CD4-positive, alpha-beta T cell treated with Interleukin-15 for 4 hours (primary cell): Measurements from ENCODE around the gene RALY.
"Not testable (repeated sequence)": the region's sequence is repeated elsewhere in the genome, so short reads cannot be mapped to it uniquely, and the experiment has no call there.

Experiments used
- DNase-seq: peaks from one replicate; pipeline ENCODE4 v3.0.0-alpha.2; 2020; ENCODE audit warnings: low spot score

Gene RALY

DNA sequence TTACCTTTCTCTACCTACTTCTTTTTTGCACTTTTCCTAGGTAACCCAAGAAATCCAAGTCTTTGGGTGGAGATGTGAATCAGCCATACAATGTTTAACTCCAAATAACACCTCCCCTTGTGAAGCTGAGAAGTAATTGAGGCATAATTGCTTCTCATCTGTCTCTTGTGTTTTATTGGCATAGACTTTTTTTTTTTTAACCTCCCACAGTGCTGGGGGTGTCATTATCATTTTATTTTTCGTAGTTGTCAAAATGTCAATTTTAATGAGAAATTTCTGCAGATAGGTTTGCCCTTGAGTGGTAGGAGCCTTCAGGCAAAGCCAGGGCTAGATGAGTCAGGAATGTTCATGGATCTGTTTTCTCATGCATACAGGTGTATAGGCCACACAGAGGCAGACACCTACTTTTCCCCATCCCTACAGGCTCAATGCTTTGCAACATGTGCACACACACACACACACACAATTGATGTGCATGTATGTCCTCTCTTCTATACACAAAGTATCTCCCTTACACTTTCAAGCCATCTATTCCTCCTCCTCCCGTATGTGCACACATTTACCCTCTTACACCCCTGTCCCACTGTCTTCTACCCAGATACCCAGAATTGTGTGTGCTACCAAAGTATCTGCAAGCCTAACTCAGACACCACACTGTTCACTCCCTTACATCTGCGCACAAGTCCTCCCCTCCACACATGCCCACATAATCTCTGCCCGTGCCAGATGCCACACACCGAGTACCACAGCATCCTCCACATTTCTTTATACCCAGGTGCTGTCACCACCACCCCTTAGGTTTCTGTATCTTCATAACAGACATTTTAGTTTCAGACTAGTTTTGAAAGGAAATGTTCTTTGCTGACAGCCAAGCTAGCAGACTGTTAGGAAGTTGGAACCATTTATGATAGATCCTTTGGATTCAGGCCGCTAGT lies 22.0 kb downstream of the RALY start:
- DNase-seq, result no peak

DNA sequence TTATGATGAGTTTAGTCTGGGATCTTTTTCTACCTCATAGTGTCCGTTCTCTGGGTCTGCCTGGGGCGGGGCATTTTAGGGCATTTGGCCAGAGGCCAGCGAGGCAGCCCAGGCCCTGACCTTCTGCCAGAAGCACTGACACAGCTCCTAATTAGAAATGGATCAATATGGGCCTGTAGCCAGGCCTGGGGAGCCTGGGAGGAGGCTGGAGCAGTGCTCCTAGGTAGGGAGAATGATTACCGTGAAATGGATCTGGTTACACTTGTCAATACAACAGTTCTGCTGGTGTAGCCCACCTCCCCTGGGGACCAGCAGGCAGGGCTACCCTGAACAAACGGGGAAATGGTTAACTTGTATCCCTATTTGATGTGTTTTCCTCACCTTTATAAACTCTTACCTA lies 23.0 kb downstream of the RALY start:
- DNase-seq, result no peak

DNA sequence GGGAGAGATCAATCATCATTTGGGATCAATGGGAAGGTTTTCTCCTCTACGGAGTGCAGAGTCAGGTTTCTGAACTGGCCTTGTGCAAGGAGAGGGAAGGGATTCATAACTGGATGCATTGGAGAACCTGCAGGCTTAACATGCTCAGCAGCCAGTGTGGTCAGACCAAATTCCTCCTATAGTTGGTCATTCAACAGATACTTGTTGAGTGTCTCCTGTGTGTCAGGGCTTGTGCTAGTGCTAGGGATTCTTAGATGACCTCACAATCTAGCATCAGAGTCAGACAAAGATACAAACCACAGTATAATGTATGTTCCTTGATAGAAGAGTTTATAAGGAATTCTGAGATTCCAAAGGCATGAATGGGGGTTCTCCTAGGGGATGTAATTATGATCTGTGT lies 23.9 kb downstream of the RALY start:
- no peak for DNase-seq

- no peak for DNase-seq
Observed at GRCh38 chr20:34018166-34018565, 24.5 kb downstream of the RALY start.

- DNase-seq, result peak; percentile 25
Observed at GRCh38 chr20:34022151-34022838, 28.6 kb downstream of the RALY start.

DNA sequence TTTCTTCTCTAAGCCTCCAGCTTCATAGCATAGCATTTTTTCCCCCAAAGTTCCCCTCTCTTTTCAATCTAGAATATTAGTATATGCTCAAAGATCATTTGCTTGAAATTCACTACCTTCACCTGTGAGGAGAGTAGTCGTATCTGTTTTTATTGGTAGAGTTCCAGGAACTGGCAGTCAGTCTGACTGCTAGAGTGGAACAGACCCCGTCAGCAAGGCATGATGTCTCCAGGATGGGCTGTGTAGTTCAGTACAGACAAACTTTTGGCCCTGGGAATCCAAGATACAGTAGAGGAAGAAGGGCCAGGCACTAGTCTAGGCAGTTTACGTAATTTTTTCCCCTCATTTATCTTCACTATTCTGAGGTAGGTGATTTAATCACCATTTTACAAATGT lies 29.1 kb downstream of the RALY start:
- DNase-seq, result no peak

GRCh38 chr20:34023937-34024722 lies 30.4 kb downstream of the RALY start:
- DNase-seq, result no peak

- no peak for DNase-seq
Observed at GRCh38 chr20:34024723-34025351, 31.1 kb downstream of the RALY start.

DNA sequence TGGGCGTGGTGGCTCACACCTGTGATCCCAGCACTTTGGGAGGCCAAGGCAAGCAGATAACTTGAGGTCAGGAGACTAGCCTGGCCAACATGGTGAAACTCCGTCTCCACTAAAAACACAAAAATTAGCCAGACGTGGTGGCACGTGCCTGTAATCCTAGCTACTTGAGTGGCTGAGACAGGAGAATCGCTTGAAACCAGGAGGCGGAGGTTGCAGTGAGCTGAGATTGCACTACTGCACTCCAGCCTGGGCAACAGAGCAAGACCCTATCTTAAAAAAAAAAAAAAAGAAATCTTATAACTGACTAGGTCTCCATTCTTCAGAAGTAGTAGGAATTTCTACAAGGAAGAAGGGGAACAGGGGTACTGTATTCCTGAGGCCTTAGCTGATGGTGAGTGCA lies 34.3 kb downstream of the RALY start:
- not testable (repeated sequence) for DNase-seq

- no peak for DNase-seq
Observed at GRCh38 chr20:34029415-34029814, 35.7 kb downstream of the RALY start.

- no peak for DNase-seq
Observed at GRCh38 chr20:34030456-34030855, 36.7 kb downstream of the RALY start.

- no peak for DNase-seq
Observed at GRCh38 chr20:34033903-34034302, 40.2 kb downstream of the RALY start.

DNA sequence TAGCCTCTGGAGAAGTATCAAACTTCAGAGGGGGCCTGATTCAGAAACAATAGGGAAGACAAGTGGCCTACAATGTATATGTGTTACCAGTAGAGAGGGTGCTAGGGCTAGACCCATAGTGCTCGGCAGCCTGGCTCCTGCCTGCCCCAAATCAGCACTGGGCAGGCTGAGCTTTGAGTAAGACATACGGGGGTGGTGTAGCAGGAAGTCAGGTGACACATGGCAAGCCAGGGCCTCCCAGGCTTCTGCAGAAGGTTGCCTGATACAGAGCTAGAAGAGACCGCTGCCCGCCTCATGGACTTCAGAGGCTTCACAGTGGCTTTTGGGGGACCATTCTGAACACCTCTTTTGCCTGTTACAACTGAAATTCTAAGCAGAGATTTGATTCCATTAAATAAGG lies 43.4 kb downstream of the RALY start:
- DNase-seq, result peak; percentile 41

DNA sequence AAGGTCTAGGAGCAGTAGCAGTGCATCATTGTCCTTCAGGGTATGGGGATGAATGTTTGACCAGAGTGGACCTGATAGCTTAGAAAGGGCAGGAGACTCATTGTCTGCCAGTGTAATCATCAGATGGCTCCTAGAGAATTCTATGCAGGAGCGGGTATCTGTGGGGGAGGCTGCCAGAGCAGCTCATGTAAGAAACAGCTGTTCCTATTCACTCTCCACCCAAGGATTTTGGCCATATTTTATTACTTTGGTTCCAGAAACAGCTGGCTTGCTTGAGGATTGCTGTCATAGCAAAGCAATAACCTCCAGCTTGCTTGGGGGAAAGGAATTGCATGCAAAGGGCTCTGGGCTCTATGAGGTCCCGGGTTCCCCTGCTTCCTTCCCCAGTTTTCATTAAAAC lies 44.1 kb downstream of the RALY start:
- no peak for DNase-seq

DNA sequence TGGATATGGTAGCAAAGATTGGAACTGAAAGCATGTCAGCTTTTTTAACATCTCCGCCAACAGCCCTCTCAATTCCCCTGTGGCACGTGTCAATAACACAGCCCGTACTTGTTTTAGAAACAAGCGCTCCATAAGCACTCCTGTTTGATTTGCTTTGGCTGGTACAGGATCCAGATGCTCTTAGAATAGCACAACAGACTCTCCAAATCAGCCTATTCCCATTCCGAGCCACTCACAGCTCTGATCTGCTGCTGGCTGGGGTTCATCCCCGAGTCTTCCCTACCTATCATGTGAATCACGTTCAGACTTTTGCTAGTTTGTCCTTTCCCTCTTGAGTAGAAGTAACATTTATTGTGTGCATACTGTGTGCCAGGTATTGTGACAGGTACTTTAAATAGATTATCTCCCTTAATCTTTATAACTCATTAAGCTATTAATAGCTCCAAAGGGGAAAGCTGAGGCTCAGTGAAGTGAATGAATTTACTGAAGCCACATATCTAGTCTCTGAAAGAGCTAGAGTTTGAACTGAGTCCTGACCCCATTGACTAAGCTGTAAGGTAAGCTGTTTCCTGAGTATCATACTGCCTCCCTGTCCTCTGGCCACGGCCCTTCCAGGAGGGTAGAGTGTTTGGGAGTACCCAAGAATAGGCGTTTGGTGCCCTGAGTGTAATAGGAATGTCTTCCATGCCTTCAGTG lies 46.7 kb downstream of the RALY start:
- DNase-seq, result no peak

- DNase-seq, result no peak
Observed at GRCh38 chr20:34041226-34041625, 47.5 kb downstream of the RALY start.

DNA sequence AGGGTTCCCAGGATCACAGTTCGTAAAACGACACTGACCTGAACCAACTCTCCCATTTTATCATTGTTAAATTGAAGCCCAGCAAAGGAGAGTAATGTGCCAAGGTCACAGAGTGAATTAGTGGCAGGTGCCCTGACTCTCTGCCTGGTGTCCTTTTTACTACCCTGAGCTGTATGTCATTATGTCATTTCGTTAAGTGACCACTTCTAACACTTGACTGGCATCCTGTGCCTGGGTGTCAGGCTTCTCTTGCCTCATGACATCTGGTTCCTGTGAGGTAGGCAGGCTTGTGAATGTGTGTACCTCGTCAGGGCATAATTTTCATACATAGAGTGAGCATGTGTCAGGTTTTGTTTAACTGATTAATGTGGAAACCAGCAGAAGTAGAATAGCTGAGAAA lies 48.6 kb downstream of the RALY start:
- DNase-seq, result no peak

- no peak for DNase-seq
Observed at GRCh38 chr20:34043025-34043424, 49.3 kb downstream of the RALY start.

DNA sequence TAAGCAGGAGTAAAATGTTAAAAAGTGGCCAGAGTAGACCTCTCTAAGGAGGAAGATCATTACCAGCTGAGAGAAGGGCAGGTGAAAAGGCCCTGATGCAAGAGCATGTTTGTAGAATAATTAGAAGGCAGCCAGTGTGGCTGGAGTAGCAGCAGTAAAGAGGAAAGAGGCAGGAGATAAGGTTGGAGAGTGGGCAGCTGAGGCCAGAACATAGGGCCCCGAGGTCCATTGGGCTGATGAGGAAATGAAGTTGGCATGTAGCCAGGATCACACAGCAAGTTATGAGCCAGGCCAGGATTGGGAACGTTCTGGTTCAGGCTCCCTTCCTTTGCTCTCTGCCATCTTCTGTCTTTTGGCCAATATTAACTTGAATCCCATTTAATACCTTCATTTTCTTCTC lies 51.6 kb downstream of the RALY start:
- no peak for DNase-seq

DNA sequence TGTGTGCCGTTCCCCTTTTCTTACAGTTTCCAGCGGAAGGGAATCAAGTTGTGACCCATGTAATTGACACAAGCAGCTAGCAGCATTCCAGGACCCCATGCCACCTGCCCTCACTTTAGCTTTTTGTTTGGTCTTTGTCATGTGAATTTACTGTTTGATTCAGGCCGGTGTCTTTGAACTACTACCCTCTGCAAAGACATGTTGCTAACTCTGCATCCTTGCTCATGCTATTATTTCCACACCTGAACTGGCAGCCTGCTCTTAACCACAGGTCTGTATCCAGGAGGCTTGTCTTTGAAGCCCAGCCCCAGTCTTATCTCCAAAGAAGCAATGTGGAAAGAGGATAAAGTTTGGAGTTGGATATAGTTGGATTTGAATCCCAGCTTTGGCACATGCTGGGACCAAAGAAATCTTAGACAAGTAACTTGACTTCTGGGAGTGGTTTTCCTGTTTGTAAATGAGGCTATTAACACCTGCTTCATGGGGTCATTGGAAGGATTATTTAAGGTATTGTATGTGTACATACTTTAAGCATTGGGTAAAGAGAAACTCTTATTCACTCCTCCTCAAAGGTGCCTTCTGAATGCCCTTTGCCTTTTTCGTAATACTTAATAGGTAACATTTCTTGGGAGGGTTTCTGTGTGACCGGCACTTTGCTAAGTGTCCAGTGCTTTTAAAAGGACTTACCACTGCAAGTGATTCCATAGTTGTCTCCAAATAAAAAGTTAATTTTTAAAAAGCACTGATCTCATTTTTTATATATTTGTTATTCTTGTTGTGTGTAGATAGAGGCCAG lies 52.4 kb downstream of the RALY start:
- no peak for DNase-seq
